Thyroid gland (tissue), 4 donors: ENCODE data around the gene ARMC7. TPM values are rescaled to one million over a fixed set of nuclear protein-coding genes. Genes with fewer than 3 reads are reported as not detected.

ENCODE experiments used
- DNase-seq, 2 donors: peaks; one replicate each; pipeline ENCODE4 v3.0.0-alpha.2; 2019
- H3K27ac ChIP-seq, 3 donors: fragments of 200-600 bp; sonication (generic); 1 replicate in 2 of 3; 2 replicates in 1 of 3; pipeline ENCODE4 v1.5.1; 2016 to 2019; ENCODE audit warnings: mild to moderate bottlenecking in 1 of 3, moderate library complexity in 1 of 3
- H3K27me3 ChIP-seq: fragments of 200-600 bp; sonication (generic); one replicate; pipeline ENCODE4 v1.5.1; 2019
- H3K36me3 ChIP-seq, 2 donors: fragments of 200-600 bp; sonication (generic); one replicate each; pipeline ENCODE4 v1.5.1; 2016 to 2019
- H3K4me1 ChIP-seq, 2 donors: fragments of 200-600 bp; sonication (generic); one replicate each; pipeline ENCODE4 v1.5.1; 2017 to 2019
- H3K4me3 ChIP-seq, 3 donors: fragments of 200-600 bp; sonication (generic); replicated peaks in 1 of 3; 1 replicate in 2 of 3; 2 replicates in 1 of 3; pipeline ENCODE4 v1.5.1; 2016; ENCODE audit warnings: mild to moderate bottlenecking in 1 of 3
- H3K9me3 ChIP-seq: fragments of 200-600 bp; sonication (generic); one replicate; pipeline ENCODE4 v1.5.1; 2017
- CTCF ChIP-seq, 6 experiments: fragments of 200-600 bp in 3 of 6; fragments of 450-650 bp in 3 of 6; sonication (generic) in 3 of 6; IDR thresholded peaks; one replicate each; pipeline ENCODE4 v1.5.1; 2016 to 2019; ENCODE audit warnings: antibody characterized with exemption in 6 of 6, mild to moderate bottlenecking in 2 of 6, inconsistent platforms in 1 of 6, moderate library complexity in 1 of 6
- POLR2A ChIP-seq, 2 donors: fragments of 450-650 bp; IDR thresholded peaks; one replicate each; pipeline ENCODE4 v1.6.1; 2017; ENCODE audit warnings: antibody characterized with exemption in 2 of 2, mild to moderate bottlenecking in 2 of 2, moderate library complexity in 1 of 2
- WGBS, 2 donors: methylation state at CpG; one replicate each; pipeline ENCODE4 v1.1.5; 2017; 5-methylcytosine and 5-hydroxymethylcytosine counted together
- intact Hi-C: fragments of 100-400 bp; cut with DNase I; formaldehyde crosslinking; loops from one replicate; pipeline ENCODE4 v1.15.1; 2023
- total RNA-seq, 4 donors: library from RNA; depleted of rRNA; stranded (reverse); fragments of >200 nt; gene quantifications; one replicate each; pipeline ENCODE4 v1.2.3, GENCODE V29; 2016

Gene ARMC7
- total RNA-seq, 4 donors from 2014 or later = 8.7 to 13.1 (median 10.5) TPM

DNA sequence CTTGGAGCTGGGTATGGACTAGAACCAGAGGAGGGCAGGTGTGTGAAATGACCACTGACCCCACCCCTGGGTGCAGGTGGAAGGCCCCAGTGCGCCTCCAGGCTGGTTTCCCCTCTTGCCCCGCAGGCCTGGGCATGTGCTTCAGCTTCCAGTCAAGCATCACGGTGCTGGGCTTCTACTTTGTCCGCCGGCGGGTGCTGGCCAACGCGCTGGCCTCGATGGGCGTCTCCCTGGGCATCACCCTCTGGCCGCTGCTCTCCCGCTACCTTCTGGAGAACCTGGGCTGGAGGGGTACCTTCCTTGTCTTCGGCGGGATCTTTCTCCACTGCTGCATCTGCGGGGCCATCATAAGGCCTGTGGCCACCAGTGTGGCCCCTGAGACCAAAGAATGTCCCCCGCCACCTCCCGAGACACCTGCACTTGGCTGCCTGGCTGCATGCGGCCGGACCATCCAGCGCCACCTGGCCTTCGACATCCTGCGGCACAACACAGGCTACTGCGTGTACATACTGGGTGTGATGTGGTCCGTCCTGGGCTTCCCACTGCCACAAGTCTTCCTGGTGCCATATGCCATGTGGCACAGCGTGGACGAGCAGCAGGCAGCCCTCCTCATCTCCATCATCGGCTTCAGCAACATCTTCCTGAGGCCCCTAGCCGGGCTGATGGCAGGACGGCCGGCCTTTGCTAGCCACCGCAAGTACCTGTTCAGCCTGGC is 9.7 kb upstream of the ARMC7 start:
- Histone ChIP-seq H3K4me3 (no peak overlapping the region), H3K36me3 (peaks cover 0 to 6% of the 10 kb centered on the region in 2 donors), H3K27me3 (no peaks in the 10 kb centered on the region), H3K27ac (peak overlapping the region in 1 of 3 donors; percentile 18), H3K9me3 (no peaks in the 10 kb centered on the region), H3K4me1 (peaks cover 30 to 54% of the 10 kb centered on the region in 2 donors)
- TF ChIP-seq POLR2A (IDR thresholded peaks at IDR 0.05) (no peak), CTCF (IDR thresholded peaks at IDR 0.05) (no peak)
- no peak for DNase-seq
- intact Hi-C loops = no loop called here
- WGBS, 2 donors = 93 to 96% methylated on average over 21 to 29 of the region's 31 CpGs

DNA sequence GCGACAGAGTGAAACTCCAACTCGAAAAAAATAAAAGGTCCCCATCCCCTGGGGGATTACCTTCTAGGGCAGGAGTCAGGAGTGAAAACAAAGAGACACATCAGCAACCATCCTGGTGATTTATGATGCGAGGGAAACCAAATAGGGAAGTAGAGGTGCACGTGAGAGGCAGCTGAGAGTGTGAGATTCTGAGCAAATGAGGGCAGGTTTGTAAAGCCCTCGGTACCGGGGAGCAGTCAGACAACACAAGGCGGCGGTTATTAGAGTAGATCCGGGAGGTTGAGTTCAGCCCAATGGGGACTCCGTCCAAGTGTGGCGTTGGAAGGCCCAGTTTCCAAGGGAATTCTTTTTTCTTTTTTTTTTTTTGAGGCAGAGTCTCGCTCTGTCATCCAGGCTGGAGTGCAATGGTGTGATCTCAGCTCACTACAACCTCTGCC is 7.4 kb upstream of the ARMC7 start:
- WGBS, 2 donors = 73 to 79% methylated on average over 12 of the region's 12 CpGs
- no peak for TF ChIP-seq CTCF (IDR thresholded peaks at IDR 0.05)
- TF ChIP-seq POLR2A (IDR thresholded peaks at IDR 0.05) = no peak
- intact Hi-C loops = no loop called here
- peaks cover 0 to 6% of the 10 kb centered on the region in 2 donors for H3K36me3 ChIP-seq
- H3K27me3 ChIP-seq = no peaks in the 10 kb centered on the region
- H3K4me1 ChIP-seq = peaks cover 15 to 43% of the 10 kb centered on the region in 2 donors
- no peak overlapping the region for H3K27ac ChIP-seq
- H3K4me3 ChIP-seq = no peak overlapping the region
- no peaks in the 10 kb centered on the region for H3K9me3 ChIP-seq
- no peak for DNase-seq

DNA sequence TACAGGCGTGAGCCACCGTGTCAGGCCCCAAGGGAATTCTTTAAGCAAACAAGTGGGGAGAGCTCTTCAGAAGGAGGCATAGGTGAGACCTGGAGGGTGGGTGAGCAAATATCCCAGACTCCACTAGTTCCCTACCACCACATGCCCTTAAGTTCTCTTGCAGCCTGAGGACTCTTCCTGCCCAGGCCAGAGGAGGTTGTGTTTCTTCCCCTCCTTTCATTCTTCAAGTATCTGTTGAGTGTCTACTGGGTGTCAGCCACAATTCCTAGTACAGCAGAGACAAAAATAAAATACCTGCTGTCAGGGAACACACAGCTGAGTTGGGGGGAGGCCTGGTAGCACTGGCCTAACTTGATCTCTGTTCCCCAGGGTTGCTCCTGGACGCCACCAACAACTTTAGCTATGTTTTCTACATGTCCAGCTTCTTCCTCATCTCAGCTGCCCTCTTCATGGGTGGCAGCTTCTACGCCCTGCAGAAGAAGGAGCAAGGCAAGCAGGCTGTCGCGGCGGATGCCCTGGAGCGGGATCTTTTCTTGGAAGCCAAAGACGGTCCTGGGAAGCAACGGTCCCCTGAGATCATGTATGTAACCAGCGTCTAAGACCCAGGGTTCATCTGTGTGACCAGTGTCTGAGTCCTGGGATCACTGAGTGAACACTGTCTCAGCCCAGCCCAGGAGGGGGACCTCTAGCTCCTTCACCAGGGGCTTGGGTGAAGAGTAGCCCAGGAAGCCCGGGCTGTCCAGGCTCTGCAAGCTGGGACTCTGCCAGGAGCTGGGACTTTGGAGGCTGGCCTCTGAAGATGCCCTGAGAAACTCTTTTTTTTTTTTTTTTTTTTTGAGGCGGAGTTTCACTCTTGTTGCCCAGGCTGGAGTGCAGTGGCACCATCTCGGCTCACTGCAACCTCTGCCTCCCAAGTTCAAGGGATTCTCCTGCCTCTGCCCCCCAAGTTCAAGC is 5.9 kb upstream of the ARMC7 start:
- peaks cover 0 to 6% of the 10 kb centered on the region in 2 donors for H3K36me3 ChIP-seq
- H3K27me3 ChIP-seq = no peaks in the 10 kb centered on the region
- 76 to 78% methylated on average over 13 of the region's 14 CpGs for WGBS, 2 donors
- H3K27ac ChIP-seq = peak overlapping the region in 2 of 3 donors; percentile 15 to 55
- TF ChIP-seq CTCF (IDR thresholded peaks at IDR 0.05) (no peak), POLR2A (IDR thresholded peaks at IDR 0.05) (no peak)
- intact Hi-C loops = no loop called here
- H3K9me3 ChIP-seq = no peaks in the 10 kb centered on the region
- peak; percentile 42 to 44 for DNase-seq
- H3K4me1 ChIP-seq = peaks cover 11 to 39% of the 10 kb centered on the region in 2 donors
- no peak overlapping the region for H3K4me3 ChIP-seq

DNA sequence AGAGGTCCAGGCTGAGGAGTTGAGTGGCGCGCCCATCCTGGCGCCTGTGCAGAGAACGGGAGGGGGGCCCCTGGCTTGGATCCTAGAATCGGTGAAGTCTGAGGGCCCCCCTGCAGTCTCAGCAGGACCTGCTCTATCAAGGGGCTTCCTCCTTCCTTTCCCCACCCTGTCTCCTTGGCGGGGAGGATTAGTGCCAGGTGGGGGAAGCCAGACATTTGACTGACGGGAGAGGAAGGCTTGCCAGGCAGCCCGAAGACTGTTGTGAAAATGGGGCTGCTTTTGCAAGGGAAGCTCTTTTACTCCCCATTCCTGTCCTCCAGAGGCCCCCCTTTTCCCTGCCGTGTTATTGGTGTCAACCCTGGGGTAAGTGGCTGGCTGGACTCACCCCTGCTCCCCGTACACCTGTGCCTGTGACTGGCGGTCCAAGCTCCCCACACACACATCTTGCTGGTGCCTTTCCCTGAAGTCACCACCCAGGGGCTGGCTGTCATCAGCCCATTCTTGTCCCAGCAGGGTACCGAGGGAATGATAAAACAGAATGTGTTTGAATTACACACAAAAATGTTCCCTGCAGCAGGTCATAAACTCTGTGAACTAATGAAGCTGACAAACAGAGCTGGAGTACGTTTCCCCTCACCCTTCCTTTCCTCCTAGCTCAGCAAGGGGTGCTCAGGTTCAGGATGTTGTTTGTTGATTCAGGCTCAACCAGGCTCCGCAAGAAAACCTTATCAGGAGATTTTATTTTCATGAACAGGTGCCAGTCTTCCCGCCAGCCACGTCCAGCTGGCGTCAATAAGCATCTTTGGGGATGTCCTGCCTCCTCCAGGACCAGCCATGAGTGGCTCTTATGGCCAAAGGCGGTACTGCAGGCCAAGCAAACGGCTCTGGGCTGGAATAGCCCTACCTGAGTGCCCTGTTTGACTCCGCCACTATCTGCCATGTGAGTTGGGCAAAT is 4.4 kb upstream of the ARMC7 start:
- DNase-seq = peak; percentile 61 to 68
- Histone ChIP-seq H3K4me1 (peaks cover 15 to 42% of the 10 kb centered on the region in 2 donors), H3K9me3 (no peaks in the 10 kb centered on the region), H3K27me3 (no peaks in the 10 kb centered on the region), H3K36me3 (peaks cover 0 to 2% of the 10 kb centered on the region in 2 donors), H3K4me3 (no peak overlapping the region), H3K27ac (peak overlapping the region in 2 of 3 donors; percentile 10 to 56)
- TF ChIP-seq CTCF (IDR thresholded peaks at IDR 0.05) (peak; percentile 63 to 87 (median 74)), POLR2A (IDR thresholded peaks at IDR 0.05) (no peak)
- intact Hi-C loops = no loop called here
- 56 to 64% methylated on average over 19 to 20 of the region's 20 CpGs for WGBS, 2 donors
